HG02623 (cell line): Measurements from ENCODE around the gene SIX2.

Source experiments
- ATAC-seq: cut with Tn5 transposase; IDR thresholded peaks from one replicate; pipeline ENCODE4 v1.9.1; 2021; ENCODE audit warnings: moderate library complexity; ENCODE audit not compliant: unreplicated experiment

Gene SIX2

GRCh38 chr2:45003579-45004551 is 5.4 kb downstream of the SIX2 start:
- no peak for ATAC-seq

DNA sequence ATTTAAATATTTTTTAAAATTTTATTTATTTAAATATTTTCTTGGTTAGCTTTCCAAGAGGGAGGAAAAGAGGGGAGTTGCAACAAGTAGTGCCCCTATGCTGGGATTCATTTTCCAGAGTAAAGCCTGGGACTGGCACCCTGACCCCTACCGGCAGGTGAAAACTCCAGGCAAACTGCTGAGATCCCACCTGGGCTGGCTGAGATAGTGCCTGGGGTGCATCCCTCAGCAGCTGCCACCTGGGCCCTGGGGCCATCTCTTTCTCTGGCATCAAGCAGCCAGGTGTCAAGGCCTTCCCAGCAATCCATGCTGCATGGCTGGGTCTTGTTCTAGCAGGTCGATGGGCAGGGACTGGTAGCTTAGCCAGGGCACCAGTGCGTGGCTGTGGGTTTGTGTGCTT is 6.6 kb downstream of the SIX2 start:
- no peak for ATAC-seq

DNA sequence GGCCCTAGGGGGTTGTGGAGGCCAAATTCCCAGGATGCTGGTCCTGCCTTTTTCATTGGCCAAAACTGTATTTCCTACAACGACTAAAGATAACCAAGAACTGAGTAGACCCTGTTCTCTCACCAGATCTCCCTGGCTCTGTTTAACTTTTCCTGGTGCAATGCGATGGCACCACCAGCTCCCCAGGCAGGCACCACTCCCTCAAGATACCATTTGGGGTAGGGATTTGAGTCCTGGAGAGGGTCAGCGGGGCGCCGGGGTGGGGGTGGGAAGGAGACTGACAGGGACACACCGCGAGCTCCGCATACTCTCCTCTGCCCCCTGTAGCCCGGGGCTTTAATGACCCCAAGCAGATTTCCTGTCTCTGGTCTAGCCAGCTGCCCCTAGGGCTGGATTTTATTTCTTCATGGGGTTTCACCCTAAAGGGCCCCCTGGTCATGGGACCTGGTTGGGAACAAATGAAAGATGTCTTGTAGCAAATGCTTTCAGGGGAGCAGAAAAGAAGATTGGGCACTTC is 7.3 kb downstream of the SIX2 start:
- ATAC-seq = no peak

DNA sequence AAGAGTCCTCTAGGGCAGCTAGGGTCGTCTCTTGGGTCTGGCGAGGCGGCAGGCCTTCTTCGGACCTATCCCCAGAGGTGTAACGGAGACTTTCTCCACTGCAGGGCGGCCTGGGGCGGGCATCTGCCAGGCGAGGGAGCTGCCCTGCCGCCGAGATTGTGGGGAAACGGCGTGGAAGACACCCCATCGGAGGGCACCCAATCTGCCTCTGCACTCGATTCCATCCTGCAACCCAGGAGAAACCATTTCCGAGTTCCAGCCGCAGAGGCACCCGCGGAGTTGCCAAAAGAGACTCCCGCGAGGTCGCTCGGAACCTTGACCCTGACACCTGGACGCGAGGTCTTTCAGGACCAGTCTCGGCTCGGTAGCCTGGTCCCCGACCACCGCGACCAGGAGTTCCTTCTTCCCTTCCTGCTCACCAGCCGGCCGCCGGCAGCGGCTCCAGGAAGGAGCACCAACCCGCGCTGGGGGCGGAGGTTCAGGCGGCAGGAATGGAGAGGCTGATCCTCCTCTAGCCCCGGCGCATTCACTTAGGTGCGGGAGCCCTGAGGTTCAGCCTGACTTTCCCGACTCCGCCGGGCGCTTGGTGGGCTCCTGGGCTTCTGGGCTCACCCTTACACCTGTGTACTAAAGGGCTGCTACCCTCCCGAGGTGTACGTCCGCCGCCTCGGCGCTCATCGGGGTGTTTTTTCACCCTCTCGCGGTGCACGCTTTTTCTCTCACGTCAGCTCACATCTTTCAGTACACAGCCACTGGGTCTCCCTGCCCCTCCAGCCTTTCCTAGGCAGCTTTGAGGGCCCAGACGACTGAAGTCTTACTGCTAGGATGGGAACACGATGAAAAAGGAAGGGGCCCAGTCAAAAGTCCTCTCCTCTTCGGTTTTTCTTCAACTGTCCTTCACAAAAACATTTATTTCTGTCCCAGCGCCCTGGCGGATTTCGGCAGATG is 8.1 kb downstream of the SIX2 start:
- no peak for ATAC-seq

DNA sequence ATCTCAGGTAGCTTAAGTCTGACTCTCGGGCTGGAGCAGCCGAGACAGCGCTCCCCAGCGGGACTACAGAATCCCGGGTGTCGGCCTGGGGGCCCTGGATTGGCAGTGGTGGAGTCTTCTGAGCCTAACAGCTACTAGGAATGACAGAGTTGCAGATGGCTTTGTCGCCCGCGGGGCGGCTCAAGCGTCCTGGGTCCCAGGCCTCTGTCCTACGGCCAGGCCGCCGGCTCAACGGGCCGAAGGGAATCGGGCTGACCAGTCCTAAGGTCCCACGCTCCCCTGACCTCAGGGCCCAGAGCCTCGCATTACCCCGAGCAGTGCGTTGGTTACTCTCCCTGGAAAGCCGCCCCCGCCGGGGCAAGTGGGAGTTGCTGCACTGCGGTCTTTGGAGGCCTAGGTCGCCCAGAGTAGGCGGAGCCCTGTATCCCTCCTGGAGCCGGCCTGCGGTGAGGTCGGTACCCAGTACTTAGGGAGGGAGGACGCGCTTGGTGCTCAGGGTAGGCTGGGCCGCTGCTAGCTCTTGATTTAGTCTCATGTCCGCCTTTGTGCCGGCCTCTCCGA is 8.8 kb downstream of the SIX2 start:
- no peak for ATAC-seq

DNA sequence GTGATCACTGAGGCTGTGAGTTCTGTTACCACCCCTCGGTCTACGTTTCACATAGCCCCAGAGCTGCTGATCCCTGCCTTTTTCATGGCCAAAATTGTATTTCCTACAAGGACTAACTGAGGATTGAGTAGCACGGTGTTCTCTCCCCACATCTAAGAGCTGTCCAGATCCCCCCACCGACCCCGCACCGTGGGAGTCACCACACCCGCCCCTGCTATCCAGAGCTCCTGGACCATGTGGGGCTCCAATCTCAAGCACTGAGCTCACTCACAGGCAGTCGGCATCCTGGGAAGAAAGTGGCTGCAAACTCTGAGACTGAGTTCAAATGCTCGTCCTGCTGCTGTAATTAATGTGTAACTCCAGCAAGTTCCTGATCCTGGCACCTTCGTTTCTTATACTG is 9.7 kb downstream of the SIX2 start:
- no peak for ATAC-seq

DNA sequence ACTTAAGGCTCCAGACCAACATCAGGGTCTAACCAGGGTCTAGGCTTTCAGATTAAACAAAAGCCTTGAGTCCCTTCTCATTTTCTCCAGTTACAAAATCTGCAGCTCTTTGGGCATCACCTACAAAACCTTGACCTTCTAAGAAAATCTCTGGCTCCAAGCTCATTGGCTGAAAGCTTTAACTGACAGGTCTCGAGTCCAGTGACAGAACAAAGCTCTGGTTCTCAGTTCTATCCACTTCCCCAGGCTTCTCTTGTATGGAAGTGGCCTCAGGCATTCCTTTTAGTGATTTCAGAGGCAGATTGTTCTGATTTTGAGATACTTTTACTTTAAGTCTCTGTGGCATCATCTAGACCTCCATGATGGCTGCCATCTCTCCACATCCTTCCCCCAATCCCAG is 11.3 kb downstream of the SIX2 start:
- ATAC-seq = no peak

DNA sequence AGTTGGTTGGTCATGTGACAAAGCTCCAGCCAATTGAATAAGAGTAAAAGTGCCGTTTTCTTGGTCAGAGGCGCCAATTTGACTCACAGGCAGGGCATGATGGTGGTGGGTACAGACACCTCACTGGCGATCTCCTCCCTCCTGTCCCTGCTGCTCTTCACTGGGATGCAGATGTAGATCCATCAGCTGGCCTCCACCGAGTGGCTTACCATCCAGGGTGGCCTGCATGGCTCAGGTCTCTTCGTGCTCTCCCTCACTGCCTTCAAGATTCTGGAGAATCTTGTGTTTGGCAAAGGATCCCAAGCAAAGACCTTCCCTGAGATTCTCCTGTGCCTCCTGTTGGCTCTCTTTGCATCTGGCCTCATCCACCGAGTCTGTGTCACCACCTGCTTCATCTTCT is 12.9 kb downstream of the SIX2 start:
- ATAC-seq = no peak

DNA sequence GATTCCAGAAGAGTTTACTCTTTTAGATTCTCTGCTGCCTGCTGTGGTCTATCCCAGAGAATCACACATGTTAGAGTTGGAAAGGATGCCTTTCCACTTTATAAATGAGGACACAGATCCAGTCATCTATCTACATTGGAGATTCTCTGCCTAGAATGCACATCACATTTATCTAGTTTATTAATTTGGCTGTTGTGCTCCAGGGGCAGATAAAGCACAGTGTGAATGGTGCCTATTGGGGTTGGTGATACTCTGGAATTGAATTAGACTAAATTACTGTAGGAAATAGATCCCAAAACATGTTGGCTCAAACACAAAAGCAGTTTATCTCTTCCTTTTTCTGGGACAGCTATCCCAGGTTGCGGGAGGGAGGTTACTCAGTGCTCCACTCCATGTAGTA is 14.9 kb downstream of the SIX2 start:
- ATAC-seq = no peak

- ATAC-seq = no peak
These were observed 20.1 kb downstream of the SIX2 start for GRCh38 chr2:44989176-44989575.

- no peak for ATAC-seq
These were observed 25.2 kb downstream of the SIX2 start for GRCh38 chr2:44983836-44984604.

DNA sequence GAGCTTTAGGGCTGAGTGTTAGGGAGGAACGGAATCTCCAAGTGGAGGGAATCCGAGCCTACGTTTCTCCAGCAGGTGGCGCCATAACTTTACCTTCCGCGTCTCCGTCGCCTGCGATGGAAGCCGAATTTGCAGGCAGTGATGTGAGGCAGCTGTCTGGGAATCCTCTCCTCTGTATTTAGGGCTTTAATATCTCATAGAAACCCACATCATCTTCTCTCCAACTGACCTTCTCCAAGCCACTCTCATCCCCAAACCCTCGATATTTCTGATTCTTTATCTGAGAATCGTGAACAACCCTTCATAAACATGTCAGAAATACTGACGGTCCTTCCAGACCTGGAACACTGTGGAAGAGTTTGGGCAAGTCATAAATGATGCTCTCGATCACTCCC is 27.5 kb downstream of the SIX2 start:
- ATAC-seq = no peak

DNA sequence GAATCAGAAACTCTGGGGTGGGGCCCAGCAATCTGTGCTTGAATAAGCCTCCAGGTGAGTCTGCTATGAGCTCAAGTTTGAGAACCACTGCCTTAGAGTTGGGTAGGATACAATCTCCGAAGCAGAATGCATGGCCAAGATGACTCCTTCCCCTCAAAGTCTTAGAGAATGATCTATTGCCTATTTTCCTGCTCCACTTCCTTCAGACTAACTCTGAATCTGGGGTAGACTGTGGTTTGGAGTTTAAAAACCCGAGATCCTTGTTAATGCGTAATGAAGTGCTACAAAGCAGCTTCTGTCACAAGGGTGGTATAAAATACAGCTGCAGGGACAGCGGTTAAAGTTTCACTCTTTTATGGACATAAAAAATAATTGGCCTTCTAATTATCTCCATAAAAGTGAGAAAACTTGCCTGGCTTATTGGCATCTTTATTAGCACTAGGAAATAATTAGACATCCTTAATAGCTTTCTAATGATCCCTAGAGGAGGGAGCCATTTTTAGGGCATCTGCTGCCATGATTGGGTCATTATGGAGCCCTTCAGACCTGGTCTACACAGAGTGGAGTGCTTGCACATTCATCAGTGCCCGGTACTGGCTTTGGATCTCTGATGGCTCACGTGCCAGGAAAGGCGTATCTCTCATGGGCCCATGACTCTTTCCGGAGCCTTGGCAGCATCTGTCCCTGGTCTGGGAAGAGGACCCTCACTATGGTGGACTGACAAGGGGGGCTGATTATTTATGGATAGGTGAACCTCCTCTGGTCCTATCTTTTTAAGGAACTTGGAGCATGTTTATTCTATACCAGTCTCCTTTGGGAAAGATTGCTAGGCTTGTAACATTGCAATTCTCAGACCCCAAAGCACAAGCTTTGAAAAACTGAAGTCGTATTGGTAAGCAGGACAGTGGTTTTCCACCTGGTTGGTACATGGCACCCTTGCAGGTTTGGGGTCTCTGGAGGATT is 28.2 kb downstream of the SIX2 start:
- no peak for ATAC-seq

GRCh38 chr2:44979581-44979980 is 29.7 kb downstream of the SIX2 start:
- ATAC-seq = no peak

GRCh38 chr2:44975571-44976450 is 33.4 kb downstream of the SIX2 start:
- no peak for ATAC-seq

GRCh38 chr2:44974064-44974715 is 35.1 kb downstream of the SIX2 start:
- ATAC-seq = no peak

DNA sequence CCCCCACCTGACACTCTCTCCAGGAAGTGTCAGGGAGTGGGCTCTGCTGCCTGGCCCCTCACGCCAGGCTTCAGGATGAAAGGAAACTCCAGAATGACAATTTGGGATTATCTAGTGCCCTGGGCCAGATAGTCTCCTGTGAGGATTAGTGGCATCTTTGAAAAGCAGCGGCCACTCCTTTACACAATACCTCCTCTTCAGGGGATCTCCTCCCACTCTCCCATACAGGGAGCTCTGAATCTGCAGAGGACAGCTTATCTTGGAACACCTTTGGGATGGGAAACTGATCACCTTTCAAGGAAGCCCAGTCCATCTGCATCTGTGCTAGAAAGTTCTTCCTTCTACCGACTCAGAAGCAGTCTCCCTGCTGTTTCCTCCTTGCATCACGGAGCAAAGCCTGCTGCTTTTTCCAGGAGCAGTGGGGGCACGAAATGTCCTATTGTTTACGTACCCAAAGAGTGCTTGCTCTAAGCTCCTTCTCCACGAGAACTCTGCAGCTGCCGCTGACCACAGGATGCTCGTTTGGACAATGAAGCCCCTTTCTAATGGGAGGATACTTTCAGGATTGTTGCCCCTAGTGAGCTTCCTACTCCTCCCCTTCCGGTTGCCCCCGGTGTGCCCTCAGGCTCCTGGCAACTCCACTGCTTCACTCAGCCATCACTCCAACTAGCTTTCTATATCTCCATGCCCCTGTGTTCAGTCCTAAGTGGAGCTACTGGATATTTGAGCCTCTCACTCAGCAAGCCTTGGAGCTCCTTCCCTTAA is 36.3 kb downstream of the SIX2 start:
- ATAC-seq = no peak
